GM23338 (cell line): Measurements from ENCODE around the gene PHKB. TPM values are rescaled to one million over a fixed set of nuclear protein-coding genes. Genes with fewer than 3 reads are reported as not detected.

Experiments used
- ATAC-seq: fragments of 200-7000 bp; cut with Tn5 transposase; 3 replicates; pipeline ENCODE4 v1.9.1; 2020
- DNase-seq: peaks from one replicate; pipeline ENCODE4 v3.0.0-alpha.2; 2015; ENCODE audit warnings: low spot score
- H2AFZ ChIP-seq: fragments of 200-600 bp; sonication (generic); 2 replicates; pipeline ENCODE4 v1.8.0; 2016; ENCODE audit warnings: antibody characterized with exemption, mild to moderate bottlenecking, moderate library complexity
- H3F3A ChIP-seq: fragments of 200-600 bp; sonication (generic); replicated peaks from 2 replicates; pipeline ENCODE4 v1.8.0; 2017; ENCODE audit warnings: antibody characterized with exemption, mixed run types, low read depth
- H3K27ac ChIP-seq: fragments of 200-600 bp; sonication (generic); 2 replicates; pipeline ENCODE4 v1.6.1; 2016; ENCODE audit warnings: low read depth
- H3K27me3 ChIP-seq: fragments of 200-600 bp; sonication (generic); 2 replicates; pipeline ENCODE4 v1.8.0; 2016; ENCODE audit warnings: mild to moderate bottlenecking, mixed run types, moderate library complexity; ENCODE audit not compliant: insufficient read depth
- H3K36me3 ChIP-seq: fragments of 200-600 bp; sonication (generic); 2 replicates; pipeline ENCODE4 v1.8.0; 2016; ENCODE audit warnings: mild to moderate bottlenecking; ENCODE audit not compliant: insufficient read depth
- H3K4me1 ChIP-seq: fragments of 200-600 bp; sonication (generic); 2 replicates; pipeline ENCODE4 v1.8.0; 2016; ENCODE audit warnings: mild to moderate bottlenecking, moderate library complexity; ENCODE audit not compliant: insufficient read depth
- H3K4me2 ChIP-seq: fragments of 200-600 bp; sonication (generic); 2 replicates; pipeline ENCODE4 v1.7.1; 2017; ENCODE audit warnings: mixed run types
- H3K4me3 ChIP-seq: fragments of 200-600 bp; sonication (generic); 2 replicates; pipeline ENCODE4 v1.6.1; 2016; ENCODE audit warnings: mixed run types
- H3K79me2 ChIP-seq: fragments of 200-600 bp; sonication (generic); replicated peaks from 2 replicates; pipeline ENCODE4 v1.8.0; 2017; ENCODE audit warnings: mild to moderate bottlenecking; ENCODE audit not compliant: insufficient read depth
- H3K9me2 ChIP-seq: fragments of 200-600 bp; sonication (generic); 2 replicates; pipeline ENCODE4 v1.8.0; 2017; ENCODE audit not compliant: insufficient read depth
- H4K20me1 ChIP-seq: fragments of 200-600 bp; sonication (generic); replicated peaks from 2 replicates; pipeline ENCODE4 v1.8.0; 2017; ENCODE audit warnings: mild to moderate bottlenecking; ENCODE audit not compliant: insufficient read depth
- H3K27ac Mint-ChIP-seq: 2 replicates; pipeline ENCODE4 v1.8.0; 2020; ENCODE audit warnings: inconsistent platforms, mild to moderate bottlenecking, moderate library complexity, mixed read lengths
- H3K27me3 Mint-ChIP-seq: 3 replicates; pipeline ENCODE4 v1.8.0; 2022; ENCODE audit warnings: low read depth, mild to moderate bottlenecking, moderate library complexity, mixed read lengths, inconsistent platforms; ENCODE audit not compliant: insufficient read depth, poor library complexity
- H3K36me3 Mint-ChIP-seq: 3 replicates; pipeline ENCODE4 v1.8.0; 2021; ENCODE audit warnings: low read depth, mild to moderate bottlenecking, inconsistent platforms, moderate library complexity, mixed read lengths
- H3K4me1 Mint-ChIP-seq: 3 replicates; pipeline ENCODE4 v1.8.0; 2020; ENCODE audit warnings: mild to moderate bottlenecking, inconsistent platforms, mixed read lengths
- H3K4me3 Mint-ChIP-seq: 3 replicates; pipeline ENCODE4 v1.8.0; 2021; ENCODE audit warnings: moderate library complexity, mild to moderate bottlenecking, inconsistent platforms, mixed read lengths
- H3K9me3 Mint-ChIP-seq: 3 replicates; pipeline ENCODE4 v1.8.0; 2020; ENCODE audit warnings: moderate library complexity, mild to moderate bottlenecking, inconsistent platforms, mixed read lengths
- CREB1 ChIP-seq: fragments of 250-450 bp; sonication (Bioruptor Pico); IDR thresholded peaks from 2 replicates; pipeline ENCODE4 v1.5.0; 2020; ENCODE audit warnings: low read depth, mild to moderate bottlenecking, moderate library complexity
- CTCF ChIP-seq, 2 experiments: fragments of 200-600 bp in 1 of 2; sonication (generic) in 1 of 2; conservative IDR thresholded peaks; 2 replicates each; pipeline versions ENCODE4 v1.5.1 to v1.6.1; 2016 to 2017; ENCODE audit warnings: antibody characterized with exemption in 2 of 2, low read depth in 2 of 2, mild to moderate bottlenecking in 2 of 2, moderate library complexity in 1 of 2
- EZH2 ChIP-seq: fragments of 200-600 bp; sonication (generic); IDR thresholded peaks from one replicate; pipeline ENCODE4 v1.8.0; 2017; ENCODE audit warnings: antibody characterized with exemption, mild to moderate bottlenecking, low read depth; ENCODE audit not compliant: unreplicated experiment
- EZH2phosphoT487 ChIP-seq: fragments of 200-600 bp; sonication (generic); IDR thresholded peaks from one replicate; pipeline ENCODE4 v1.8.1; 2018; ENCODE audit warnings: antibody characterized with exemption; ENCODE audit not compliant: unreplicated experiment
- JUNB ChIP-seq: IDR thresholded peaks from one replicate; pipeline ENCODE4 v1.6.1; 2016; ENCODE audit warnings: antibody characterized with exemption; ENCODE audit not compliant: unreplicated experiment
- NANOG ChIP-seq: IDR thresholded peaks from 2 replicates; pipeline ENCODE4 v1.6.1; 2016; ENCODE audit warnings: antibody characterized with exemption, borderline replicate concordance
- POLR2AphosphoS5 ChIP-seq: IDR thresholded peaks from 2 replicates; pipeline ENCODE4 v1.6.1; 2016; ENCODE audit warnings: antibody characterized with exemption, low read depth
- STAT1 ChIP-seq: IDR thresholded peaks from one replicate; pipeline ENCODE4 v1.6.1; 2016; ENCODE audit warnings: antibody characterized with exemption; ENCODE audit not compliant: unreplicated experiment
- ZNF114 ChIP-seq: fragments of 250-450 bp; sonication (Bioruptor Pico); IDR thresholded peaks from 2 replicates; pipeline ENCODE4 v1.5.0; 2020; ENCODE audit warnings: mild to moderate bottlenecking, moderate library complexity
- ZNF331 ChIP-seq: fragments of 250-450 bp; sonication (Bioruptor Pico); IDR thresholded peaks from 2 replicates; pipeline ENCODE4 v1.5.0; 2020; ENCODE audit warnings: low read depth, mild to moderate bottlenecking, moderate library complexity
- ZNF462 ChIP-seq: fragments of 250-450 bp; sonication (Bioruptor Pico); IDR thresholded peaks from 2 replicates; pipeline ENCODE4 v1.5.0; 2020; ENCODE audit warnings: mild to moderate bottlenecking, moderate library complexity
- polyA plus RNA-seq: library from polyadenylated mRNA; unstranded; fragments of >200 nt; fragmentation: Nextera tagmentation; extraction: Ambion mirVana; gene quantifications from 2 replicates; pipeline ENCODE4 v1.2.1, GENCODE V29; 2016
- total RNA-seq: library from RNA; depleted of rRNA; stranded (reverse); fragments of >200 nt; shearing (Covaris generic); gene quantifications from 2 replicates; pipeline ENCODE4 v1.2.3, GENCODE V29; 2014
- TF ChIP-seq, protein P1 (sequence below): IDR thresholded peaks from 2 replicates; pipeline ENCODE4 v1.6.1; 2016; ENCODE audit warnings: antibody characterized with exemption
- TF ChIP-seq, protein P2 (sequence below): IDR thresholded peaks from one replicate; pipeline ENCODE4 v1.6.1; 2018; ENCODE audit warnings: antibody characterized with exemption; ENCODE audit not compliant: unreplicated experiment

PHKB gene
- total and polyA plus RNA-seq, 2 experiments from 2014 or later: 20.3 to 57.3 TPM

DNA sequence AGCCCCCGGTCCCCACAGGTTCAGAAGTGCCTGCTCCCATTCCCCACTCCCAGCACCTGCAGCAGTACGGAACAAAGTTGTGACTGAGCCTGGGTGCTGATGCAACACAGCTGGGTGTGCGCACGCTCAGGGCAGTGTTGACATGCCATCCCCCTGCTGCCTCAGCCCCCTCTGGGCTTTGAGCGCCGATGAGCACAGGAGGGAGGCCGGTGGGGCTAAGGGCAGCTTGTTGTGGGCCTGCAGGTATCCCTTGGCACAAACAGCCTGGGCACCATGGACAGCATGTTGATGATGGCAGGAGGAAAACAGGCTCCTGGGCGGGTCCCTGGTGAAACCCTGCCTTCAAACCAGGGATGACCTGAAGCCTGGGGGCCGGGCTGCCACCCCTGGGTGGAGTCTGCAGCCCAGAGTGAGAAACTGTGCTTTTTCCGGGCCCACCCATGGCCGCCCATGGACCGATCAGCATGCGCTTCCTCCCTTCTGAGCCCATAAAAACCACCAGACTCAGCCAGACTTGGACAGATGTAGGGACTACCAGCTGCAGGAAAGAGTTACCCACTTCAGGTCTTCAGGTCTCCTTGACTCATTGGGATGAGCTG is 175.5 kb downstream of the PHKB start:
- no peak overlapping the region for H3K27ac Mint-ChIP-seq
- ATAC-seq (no peak), DNase-seq (no peak)
- H3K27me3 Mint-ChIP-seq: no peaks in the 10 kb centered on the region
- peaks cover 3% of the 10 kb centered on the region; the same call in 1 of the 3 replicates for H3K36me3 Mint-ChIP-seq
- TF ChIP-seq, protein P1, sequence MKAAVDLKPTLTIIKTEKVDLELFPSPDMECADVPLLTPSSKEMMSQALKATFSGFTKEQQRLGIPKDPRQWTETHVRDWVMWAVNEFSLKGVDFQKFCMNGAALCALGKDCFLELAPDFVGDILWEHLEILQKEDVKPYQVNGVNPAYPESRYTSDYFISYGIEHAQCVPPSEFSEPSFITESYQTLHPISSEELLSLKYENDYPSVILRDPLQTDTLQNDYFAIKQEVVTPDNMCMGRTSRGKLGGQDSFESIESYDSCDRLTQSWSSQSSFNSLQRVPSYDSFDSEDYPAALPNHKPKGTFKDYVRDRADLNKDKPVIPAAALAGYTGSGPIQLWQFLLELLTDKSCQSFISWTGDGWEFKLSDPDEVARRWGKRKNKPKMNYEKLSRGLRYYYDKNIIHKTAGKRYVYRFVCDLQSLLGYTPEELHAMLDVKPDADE: no peak
- TF ChIP-seq ZNF114 (CRISPR knock-in tag) (no peak), EZH2 (no peak), JUNB (no peak), ZNF331 (no peak), EZH2phosphoT487 (no peak), NANOG (no peak), CTCF (conservative IDR thresholded peaks at IDR 0.05; ENCODE audit: low read depth in 2 of 2) (no peak), ZNF462 (CRISPR knock-in tag) (no peak), CREB1 (CRISPR knock-in tag) (no peak), STAT1 (no peak), POLR2AphosphoS5 (no peak)
- TF ChIP-seq, protein P2, sequence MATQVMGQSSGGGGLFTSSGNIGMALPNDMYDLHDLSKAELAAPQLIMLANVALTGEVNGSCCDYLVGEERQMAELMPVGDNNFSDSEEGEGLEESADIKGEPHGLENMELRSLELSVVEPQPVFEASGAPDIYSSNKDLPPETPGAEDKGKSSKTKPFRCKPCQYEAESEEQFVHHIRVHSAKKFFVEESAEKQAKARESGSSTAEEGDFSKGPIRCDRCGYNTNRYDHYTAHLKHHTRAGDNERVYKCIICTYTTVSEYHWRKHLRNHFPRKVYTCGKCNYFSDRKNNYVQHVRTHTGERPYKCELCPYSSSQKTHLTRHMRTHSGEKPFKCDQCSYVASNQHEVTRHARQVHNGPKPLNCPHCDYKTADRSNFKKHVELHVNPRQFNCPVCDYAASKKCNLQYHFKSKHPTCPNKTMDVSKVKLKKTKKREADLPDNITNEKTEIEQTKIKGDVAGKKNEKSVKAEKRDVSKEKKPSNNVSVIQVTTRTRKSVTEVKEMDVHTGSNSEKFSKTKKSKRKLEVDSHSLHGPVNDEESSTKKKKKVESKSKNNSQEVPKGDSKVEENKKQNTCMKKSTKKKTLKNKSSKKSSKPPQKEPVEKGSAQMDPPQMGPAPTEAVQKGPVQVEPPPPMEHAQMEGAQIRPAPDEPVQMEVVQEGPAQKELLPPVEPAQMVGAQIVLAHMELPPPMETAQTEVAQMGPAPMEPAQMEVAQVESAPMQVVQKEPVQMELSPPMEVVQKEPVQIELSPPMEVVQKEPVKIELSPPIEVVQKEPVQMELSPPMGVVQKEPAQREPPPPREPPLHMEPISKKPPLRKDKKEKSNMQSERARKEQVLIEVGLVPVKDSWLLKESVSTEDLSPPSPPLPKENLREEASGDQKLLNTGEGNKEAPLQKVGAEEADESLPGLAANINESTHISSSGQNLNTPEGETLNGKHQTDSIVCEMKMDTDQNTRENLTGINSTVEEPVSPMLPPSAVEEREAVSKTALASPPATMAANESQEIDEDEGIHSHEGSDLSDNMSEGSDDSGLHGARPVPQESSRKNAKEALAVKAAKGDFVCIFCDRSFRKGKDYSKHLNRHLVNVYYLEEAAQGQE: no peak
- peaks cover 2% of the 10 kb centered on the region; the same call in 1 of the 3 replicates for H3K4me1 Mint-ChIP-seq
- Histone ChIP-seq H3K79me2 (no peaks in the 10 kb centered on the region), H3K9me2 (no peaks in the 10 kb centered on the region), H3K4me1 (no peaks in the 10 kb centered on the region), H3K27ac (no peak overlapping the region), H3K36me3 (no peaks in the 10 kb centered on the region), H4K20me1 (no peaks in the 10 kb centered on the region), H3K4me2 (no peak overlapping the region), H3K27me3 (no peaks in the 10 kb centered on the region), H3K4me3 (no peak overlapping the region), H2AFZ (no peak overlapping the region), H3F3A (no peaks in the 10 kb centered on the region)
- H3K4me3 Mint-ChIP-seq: no peak overlapping the region
- peaks cover 2% of the 10 kb centered on the region; the same call in 1 of the 3 replicates for H3K9me3 Mint-ChIP-seq
